ENCODE results near the gene STIM1.

DNA sequence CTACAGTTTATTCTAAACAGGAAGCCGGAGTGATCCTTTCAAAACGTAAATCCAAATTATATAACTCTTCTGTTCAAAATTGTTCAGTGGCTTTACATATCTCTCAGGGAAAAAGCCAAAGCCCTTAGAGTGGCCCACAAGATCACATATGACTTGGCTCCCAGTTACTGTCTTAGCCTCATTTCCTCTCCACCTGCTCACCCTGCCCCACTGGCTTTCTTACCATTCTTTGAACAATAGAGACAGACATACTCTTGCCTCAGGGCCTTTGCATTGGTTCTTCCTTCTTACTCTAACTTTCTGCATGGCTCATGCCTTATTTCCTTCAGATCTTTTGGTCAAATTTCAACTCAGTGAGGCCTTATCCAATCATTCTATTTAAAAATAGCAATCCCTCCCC is 52.1 kb downstream of the STIM1 start:
- TF ChIP-seq YY1 (IDR thresholded peaks at IDR 0.05; ENCODE audit: insufficient read depth, insufficient read length), result no peak
- TF ChIP-seq ZNF274 (IDR thresholded peaks at IDR 0.05; ENCODE audit: low read depth, low read length), result no peak
